GM18502 (cell line): ENCODE measurements around the gene SLC8B1.

Experiments
- ATAC-seq: cut with Tn5 transposase; IDR thresholded peaks from one replicate; pipeline ENCODE4 v1.9.1; 2021; ENCODE audit warnings: mild to moderate bottlenecking; ENCODE audit not compliant: unreplicated experiment, poor library complexity

Gene SLC8B1

GRCh38 chr12:113326775-113327395, 8.0 kb downstream of the SLC8B1 start:
- ATAC-seq = no peak

- ATAC-seq = no peak
Measured at GRCh38 chr12:113325916-113326315, 9.0 kb downstream of the SLC8B1 start.

- no peak for ATAC-seq
Measured at GRCh38 chr12:113322343-113322742, 12.6 kb downstream of the SLC8B1 start.

- no peak for ATAC-seq
Measured at GRCh38 chr12:113320401-113320800, 14.5 kb downstream of the SLC8B1 start.

GRCh38 chr12:113318900-113319628, 15.8 kb downstream of the SLC8B1 start:
- ATAC-seq = no peak

- ATAC-seq = no peak
Measured at GRCh38 chr12:113318046-113318656, 16.8 kb downstream of the SLC8B1 start.

- no peak for ATAC-seq
Measured at GRCh38 chr12:113317122-113317521, 17.8 kb downstream of the SLC8B1 start.

GRCh38 chr12:113316155-113316554, 18.8 kb downstream of the SLC8B1 start:
- ATAC-seq = no peak

GRCh38 chr12:113315358-113315757, 19.6 kb downstream of the SLC8B1 start:
- ATAC-seq = no peak

- no peak for ATAC-seq
Measured at GRCh38 chr12:113314121-113314529, 20.8 kb downstream of the SLC8B1 start.

GRCh38 chr12:113310489-113310888, 24.4 kb downstream of the SLC8B1 start:
- ATAC-seq = no peak

- ATAC-seq = no peak
Measured at GRCh38 chr12:113306382-113306781, 28.5 kb downstream of the SLC8B1 start.

GRCh38 chr12:113305281-113305856, 29.5 kb downstream of the SLC8B1 start:
- ATAC-seq = no peak

GRCh38 chr12:113302886-113303640, 31.8 kb downstream of the SLC8B1 start:
- no peak for ATAC-seq

GRCh38 chr12:113302466-113302865, 32.4 kb downstream of the SLC8B1 start:
- ATAC-seq = no peak

- ATAC-seq = no peak
Measured at GRCh38 chr12:113301811-113302210, 33.1 kb downstream of the SLC8B1 start.

- ATAC-seq = no peak
Measured at GRCh38 chr12:113299619-113300237, 35.2 kb downstream of the SLC8B1 start.

GRCh38 chr12:113298861-113299545, 35.9 kb downstream of the SLC8B1 start:
- ATAC-seq = no peak

- ATAC-seq = no peak
Measured at GRCh38 chr12:113298472-113298817, 36.5 kb downstream of the SLC8B1 start.
